H1 (cell line): ENCODE measurements around the gene CHRNA5. TPM values are rescaled to one million over a fixed set of nuclear protein-coding genes. Genes with fewer than 3 reads are reported as not detected.

Experiments
- CTCF ChIA-PET: fragments of 300-600 bp; sonication (Branson Sonifier 250); formaldehyde crosslinking; loops from one replicate; lab custom pipeline; 2021; ENCODE audit not compliant: partially characterized antibody; lab: Charles Lee
- POLR2A ChIA-PET: fragments of 300-600 bp; sonication (Branson Sonifier 250); formaldehyde crosslinking; loops from one replicate; lab custom pipeline; 2021; ENCODE audit warnings: inconsistent platforms; ENCODE audit not compliant: partially characterized antibody; lab: Charles Lee
- DNase-seq, 2 experiments: peaks; one replicate each; pipeline versions ENCODE4 v3.0.0 to v3.0.0-alpha.2; 2010 to 2022; ENCODE audit warnings: low spot score in 2 of 2, low read depth in 1 of 2, mixed read lengths in 1 of 2
- FAIRE-seq: peaks from 2 replicates; lab custom pipeline; 2011; peaks lifted over from hg19 to GRCh38; lab: Jason Lieb, UNC
- H2AFZ ChIP-seq: 2 replicates; pipeline ENCODE4 v1.8.1; 2012; ENCODE audit warnings: low read length, inconsistent platforms
- H2AK5ac ChIP-seq: 2 replicates; pipeline ENCODE4 v1.6.1; 2013; ENCODE audit warnings: low read depth, low read length
- H2BK120ac ChIP-seq: replicated peaks from 2 replicates; pipeline ENCODE3; 2013; ENCODE audit warnings: low read depth, low read length, inconsistent platforms
- H2BK12ac ChIP-seq: 2 replicates; pipeline ENCODE4 v1.6.1; 2013; ENCODE audit warnings: low read depth, low read length
- H2BK15ac ChIP-seq: 2 replicates; pipeline ENCODE4 v1.6.1; 2013; ENCODE audit warnings: low read length
- H2BK20ac ChIP-seq: 2 replicates; pipeline ENCODE4 v1.6.1; 2013; ENCODE audit warnings: low read length
- H2BK5ac ChIP-seq: 2 replicates; pipeline ENCODE4 v1.6.1; 2013; ENCODE audit warnings: low read depth, low read length
- H3K14ac ChIP-seq: 2 replicates; pipeline ENCODE4 v1.6.1; 2013; ENCODE audit warnings: inconsistent platforms; ENCODE audit not compliant: insufficient read length
- H3K18ac ChIP-seq: 2 replicates; pipeline ENCODE4 v1.6.1; 2013; ENCODE audit warnings: low read length; ENCODE audit errors: extremely low read depth
- H3K23ac ChIP-seq: 2 replicates; pipeline ENCODE4 v1.6.1; 2013; ENCODE audit warnings: inconsistent platforms; ENCODE audit not compliant: insufficient read length
- H3K23me2 ChIP-seq: 2 replicates; pipeline ENCODE4 v1.6.1; 2013; ENCODE audit warnings: low read depth, low read length
- H3K27ac ChIP-seq: 2 replicates; pipeline ENCODE4 v1.6.1; 2011; ENCODE audit warnings: low read depth, low read length, inconsistent platforms
- H3K27me3 ChIP-seq, 4 experiments: replicated peaks in 1 of 4; 1 replicate in 1 of 4; 2 replicates in 3 of 4; pipeline versions ENCODE4 v1.6.1 to v1.8.1; 2011 to 2013; ENCODE audit warnings: low read length in 3 of 4, mild to moderate bottlenecking in 3 of 4, inconsistent platforms in 2 of 4, mixed read lengths in 2 of 4, moderate library complexity in 1 of 4; ENCODE audit not compliant: control insufficient read depth in 3 of 4, insufficient read depth in 3 of 4; ENCODE audit errors: extremely low read depth in 1 of 4
- H3K36me3 ChIP-seq, 4 experiments: 2 replicates each; pipeline versions ENCODE4 v1.6.1 to v1.8.1; 2011 to 2013; ENCODE audit warnings: mild to moderate bottlenecking in 4 of 4, low read length in 3 of 4, moderate library complexity in 2 of 4, control low read depth in 1 of 4, inconsistent platforms in 1 of 4; ENCODE audit not compliant: insufficient read depth in 4 of 4, control insufficient read depth in 2 of 4
- H3K4ac ChIP-seq: replicated peaks from 2 replicates; pipeline ENCODE3; 2013; ENCODE audit warnings: low read length, low read depth, mixed read lengths, inconsistent platforms; ENCODE audit not compliant: insufficient read length
- H3K4me1 ChIP-seq, 4 experiments: replicated peaks in 1 of 4; 1 replicate in 1 of 4; 2 replicates in 3 of 4; pipeline versions ENCODE4 v1.6.1 to v1.8.1; 2011 to 2013; ENCODE audit warnings: low read length in 3 of 4, inconsistent platforms in 2 of 4, mixed read lengths in 1 of 4; ENCODE audit not compliant: insufficient read depth in 4 of 4, control insufficient read depth in 3 of 4
- H3K4me2 ChIP-seq, 2 experiments: 2 replicates each; pipeline versions ENCODE4 v1.6.1 to v1.8.1; 2011 to 2013; ENCODE audit warnings: low read depth in 2 of 2, low read length in 2 of 2, control low read depth in 1 of 2, inconsistent platforms in 1 of 2, mild to moderate bottlenecking in 1 of 2; ENCODE audit not compliant: insufficient read depth in 1 of 2
- H3K4me3 ChIP-seq, 4 experiments: fragments of 200-600, 300-600 bp in 1 of 4; sonication (generic), shearing (Covaris generic), sonication (Bioruptor Twin) in 1 of 4; 2 replicates each; pipeline versions ENCODE4 v1.5.1 to v1.8.1; 2011 to 2016; ENCODE audit warnings: low read length in 4 of 4, low read depth in 3 of 4, control low read depth in 2 of 4, inconsistent platforms in 2 of 4, mild to moderate bottlenecking in 2 of 4, mixed read lengths in 1 of 4, moderate library complexity in 1 of 4; ENCODE audit not compliant: insufficient read depth in 2 of 4; ENCODE audit errors: extremely low read depth in 1 of 4
- H3K56ac ChIP-seq: replicated peaks from 2 replicates; pipeline ENCODE3; 2013; ENCODE audit warnings: low read depth, mild to moderate bottlenecking, mixed read lengths, low read length, inconsistent platforms; ENCODE audit not compliant: insufficient read length
- H3K79me1 ChIP-seq: 2 replicates; pipeline ENCODE4 v1.6.1; 2013; ENCODE audit warnings: low read depth, low read length, control low read depth
- H3K79me2 ChIP-seq, 2 experiments: 2 replicates each; pipeline versions ENCODE4 v1.6.1 to v1.8.1; 2012 to 2013; ENCODE audit warnings: low read length in 2 of 2, mild to moderate bottlenecking in 2 of 2, inconsistent platforms in 1 of 2; ENCODE audit not compliant: insufficient read depth in 2 of 2, control insufficient read depth in 1 of 2
- H3K9ac ChIP-seq, 4 experiments: replicated peaks in 1 of 4; 1 replicate in 1 of 4; 2 replicates in 3 of 4; pipeline versions ENCODE4 v1.6.1 to v1.8.1; 2011 to 2013; ENCODE audit warnings: low read depth in 3 of 4, low read length in 3 of 4, control low read depth in 2 of 4, mild to moderate bottlenecking in 2 of 4, moderate library complexity in 2 of 4, inconsistent platforms in 1 of 4; ENCODE audit errors: extremely low read depth in 1 of 4
- H3K9me3 ChIP-seq, 2 experiments: 2 replicates each; pipeline versions ENCODE4 v1.6.1 to v1.8.1; 2012 to 2013; ENCODE audit warnings: mild to moderate bottlenecking in 2 of 2, moderate library complexity in 2 of 2, control low read depth in 1 of 2, inconsistent platforms in 1 of 2, low read depth in 1 of 2, low read length in 1 of 2, mixed read lengths in 1 of 2; ENCODE audit not compliant: insufficient read depth in 2 of 2
- H4K20me1 ChIP-seq, 2 experiments: replicated peaks in 1 of 2; 2 replicates each; pipeline versions ENCODE3 to v1.8.1; 2011 to 2013; ENCODE audit warnings: inconsistent platforms in 2 of 2, low read length in 2 of 2, mild to moderate bottlenecking in 1 of 2; ENCODE audit not compliant: insufficient read depth in 2 of 2, control insufficient read depth in 1 of 2
- H4K5ac ChIP-seq: 2 replicates; pipeline ENCODE4 v1.6.1; 2013; ENCODE audit warnings: low read length, low read depth, mixed read lengths, inconsistent platforms; ENCODE audit not compliant: insufficient read length
- H4K8ac ChIP-seq: 2 replicates; pipeline ENCODE4 v1.8.0; 2013; ENCODE audit warnings: mild to moderate bottlenecking, moderate library complexity, low read length, inconsistent platforms; ENCODE audit not compliant: insufficient read depth; ENCODE audit errors: extremely low read depth
- H4K91ac ChIP-seq: replicated peaks from 2 replicates; pipeline ENCODE3; 2013; ENCODE audit warnings: low read length, mixed read lengths, inconsistent platforms; ENCODE audit not compliant: insufficient read length
- ASH2L ChIP-seq: fragments of 200-600, 300-600 bp; sonication (generic); IDR thresholded peaks from one replicate; pipeline ENCODE4 v1.7.1; 2017; ENCODE audit warnings: low read length
- CHD2 ChIP-seq: IDR thresholded peaks from 2 replicates; pipeline ENCODE4 v1.6.1; 2012; ENCODE audit warnings: low read length, improper control_type of control experiment
- CREB1 ChIP-seq: IDR thresholded peaks from 2 replicates; pipeline ENCODE4 v1.6.1; 2012; ENCODE audit warnings: inconsistent platforms
- EGR1 ChIP-seq: IDR thresholded peaks from 2 replicates; pipeline ENCODE4 v1.6.1; 2011; ENCODE audit warnings: low read depth, low read length, borderline replicate concordance
- EP300 ChIP-seq, 2 experiments: IDR thresholded peaks; 1 replicate in 1 of 2; 2 replicates in 1 of 2; pipeline ENCODE4 v1.6.1; 2011 to 2012; ENCODE audit warnings: low read depth in 2 of 2, low read length in 2 of 2, mild to moderate bottlenecking in 2 of 2, borderline replicate concordance in 1 of 2, inconsistent platforms in 1 of 2, moderate library complexity in 1 of 2
- FOSL1 ChIP-seq: IDR thresholded peaks from 2 replicates; pipeline ENCODE4 v1.6.1; 2011; ENCODE audit warnings: mild to moderate bottlenecking, low read depth, low read length, moderate library complexity; ENCODE audit not compliant: insufficient read depth
- MAFK ChIP-seq: IDR thresholded peaks from 2 replicates; pipeline ENCODE4 v1.6.1; 2012; ENCODE audit warnings: low read depth, mild to moderate bottlenecking, improper control_type of control experiment, low read length
- PHF8 ChIP-seq: fragments of 200-600 bp; sonication (generic); conservative IDR thresholded peaks from 2 replicates; pipeline ENCODE4 v1.7.1; 2012; ENCODE audit warnings: low read depth, mild to moderate bottlenecking, inconsistent platforms, low read length, moderate library complexity
- POLR2A ChIP-seq, 2 experiments: IDR thresholded peaks; 1 replicate in 1 of 2; 2 replicates in 1 of 2; pipeline ENCODE4 v1.6.1; 2011; ENCODE audit warnings: low read depth in 2 of 2, low read length in 2 of 2, mild to moderate bottlenecking in 2 of 2; ENCODE audit errors: control extremely low read depth in 1 of 2
- SAP30 ChIP-seq: fragments of 300-600 bp; sonication (generic); IDR thresholded peaks from 2 replicates; pipeline ENCODE4 v1.7.1; 2012; ENCODE audit warnings: low read length, moderate library complexity, mild to moderate bottlenecking, inconsistent platforms; ENCODE audit not compliant: insufficient read depth, insufficient replicate concordance
- TAF7 ChIP-seq: optimal IDR thresholded peaks from 2 replicates; pipeline ENCODE3; 2011; ENCODE audit warnings: low read depth, mild to moderate bottlenecking, inconsistent platforms, low read length, moderate library complexity, borderline replicate concordance
- TBP ChIP-seq: IDR thresholded peaks from 2 replicates; pipeline ENCODE4 v1.6.1; 2011; ENCODE audit warnings: low read depth, low read length, improper control_type of control experiment
- ZNF274 ChIP-seq: IDR thresholded peaks from 2 replicates; pipeline ENCODE4 v1.7.0; 2012; ENCODE audit warnings: low read length, borderline replicate concordance; ENCODE audit errors: extremely low read depth
- WGBS, 2 experiments: shearing (Covaris generic) in 1 of 2; methylation state at CpG; one replicate each; pipeline versions ENCODE4 v1.1.6 to v1.1.7; 2013 to 2015; ENCODE audit warnings: low lambda C conversion rate in 2 of 2, mixed read lengths in 2 of 2, inconsistent platforms in 1 of 2, low coverage in 1 of 2, missing lambda C conversion rate in 1 of 2; ENCODE audit not compliant: insufficient replicate concordance in 2 of 2, insufficient coverage in 1 of 2, insufficient read length in 1 of 2; ENCODE audit errors: extremely low coverage in 1 of 2, missing lambda C conversion rate in 1 of 2; 5-methylcytosine and 5-hydroxymethylcytosine counted together
- polyA plus RNA-seq, 7 experiments: library from polyadenylated mRNA; depleted of rRNA in 3 of 7; stranded (reverse) in 5 of 7; unstranded in 2 of 7; fragments of >200 nt in 5 of 7; fragments of 200-250 nt in 2 of 7; gene quantifications; 1 replicate in 5 of 7; 2 replicates in 1 of 7; 4 replicates in 1 of 7; pipeline versions ENCODE4 v1.2.1 to v1.2.3, GENCODE V29; 2011 to 2013; ENCODE audit warnings: missing spikeins in 2 of 7, mixed read lengths in 2 of 7
- total RNA-seq: library from RNA; stranded (reverse); fragmentation: NEBNext Ultra II Directional; extraction: Animal tissue kit (Norgen Biotek cat#: 25700); gene quantifications from 2 replicates; pipeline ENCODE4 v1.2.1, GENCODE V29; 2021

The CHRNA5 gene
- total and polyA plus RNA-seq, 2 of the 8 experiments (the other 6 are each of a cell fraction or from before 2014, with no cell fraction given), result 13.5 to 31.4 TPM

- Histone ChIP-seq H3K18ac (no peak overlapping the region), H4K5ac (no peak overlapping the region), H3K27me3 (no peaks in the 10 kb centered on the region), H2AFZ (no peak overlapping the region), H2BK12ac (no peak overlapping the region), H3K36me3 (no peaks in the 10 kb centered on the region), H4K91ac (no peak overlapping the region), H3K9me3 (no peaks in the 10 kb centered on the region), H3K14ac (no peak overlapping the region), H2BK5ac (no peak overlapping the region), H2AK5ac (no peak overlapping the region), H3K4ac (no peak overlapping the region), H2BK15ac (no peak overlapping the region), H3K9ac (no peak overlapping the region), H3K4me3 (no peak overlapping the region), H4K20me1 (no peaks in the 10 kb centered on the region), H3K27ac (no peak overlapping the region), H3K4me2 (no peak overlapping the region), H3K79me2 (peaks cover 0 to 5% of the 10 kb centered on the region in 2 experiments; a peak in 2 of 4 replicates), H2BK20ac (no peak overlapping the region), H3K23ac (no peak overlapping the region), H3K79me1 (no peaks in the 10 kb centered on the region; the same call in 1 of the 2 replicates), H3K23me2 (peaks cover 1% of the 10 kb centered on the region; the same call in 1 of the 2 replicates), H3K4me1 (no peaks in the 10 kb centered on the region; a peak in 2 of 7 replicates), H2BK120ac (no peak overlapping the region), H4K8ac (no peak overlapping the region), H3K56ac (no peak overlapping the region)
- TF ChIP-seq FOSL1 (no peak), POLR2A (IDR thresholded peaks at IDR 0.05; ENCODE audit: control extremely low read depth in 1 of 2, low read depth in 2 of 2, low read length in 2 of 2) (no peak), EGR1 (no peak), CHD2 (no peak), EP300 (IDR thresholded peaks at IDR 0.05; ENCODE audit: borderline replicate concordance in 1 of 2, low read depth in 2 of 2, low read length in 2 of 2) (no peak), PHF8 (no peak), TBP (no peak), MAFK (no peak), CREB1 (no peak), ASH2L (no peak), SAP30 (no peak), TAF7 (no peak), ZNF274 (no peak)
- no peak for FAIRE-seq
- CTCF ChIA-PET, result no interaction called here
- POLR2A ChIA-PET, result interaction anchor here (0.6 to 0.7 kb wide), 2 partner anchors 39 to 317 kb away, joined by 3 to 5 read pairs; no protein-coding TSS in a partner anchor
- DNase-seq, result no peak
- WGBS, 2 experiments, result 95% methylated on average over 1 of the region's 1 CpG; no CpG with 5 or more reads in 1 of the 2 experiments
Measured at GRCh38 chr15:78536134-78536533, 29.2 kb upstream of the CHRNA5 start.
